ENCODE measurements around the gene CELF2.

GRCh38 chr10:11300026-11300425 lies 282.4 kb downstream of the CELF2 start:
- TF ChIP-seq POLR2A (IDR thresholded peaks at IDR 0.05) (no peak), POLR2AphosphoS5 (IDR thresholded peaks at IDR 0.05) (no peak)
- TF ChIP-seq, protein P1, sequence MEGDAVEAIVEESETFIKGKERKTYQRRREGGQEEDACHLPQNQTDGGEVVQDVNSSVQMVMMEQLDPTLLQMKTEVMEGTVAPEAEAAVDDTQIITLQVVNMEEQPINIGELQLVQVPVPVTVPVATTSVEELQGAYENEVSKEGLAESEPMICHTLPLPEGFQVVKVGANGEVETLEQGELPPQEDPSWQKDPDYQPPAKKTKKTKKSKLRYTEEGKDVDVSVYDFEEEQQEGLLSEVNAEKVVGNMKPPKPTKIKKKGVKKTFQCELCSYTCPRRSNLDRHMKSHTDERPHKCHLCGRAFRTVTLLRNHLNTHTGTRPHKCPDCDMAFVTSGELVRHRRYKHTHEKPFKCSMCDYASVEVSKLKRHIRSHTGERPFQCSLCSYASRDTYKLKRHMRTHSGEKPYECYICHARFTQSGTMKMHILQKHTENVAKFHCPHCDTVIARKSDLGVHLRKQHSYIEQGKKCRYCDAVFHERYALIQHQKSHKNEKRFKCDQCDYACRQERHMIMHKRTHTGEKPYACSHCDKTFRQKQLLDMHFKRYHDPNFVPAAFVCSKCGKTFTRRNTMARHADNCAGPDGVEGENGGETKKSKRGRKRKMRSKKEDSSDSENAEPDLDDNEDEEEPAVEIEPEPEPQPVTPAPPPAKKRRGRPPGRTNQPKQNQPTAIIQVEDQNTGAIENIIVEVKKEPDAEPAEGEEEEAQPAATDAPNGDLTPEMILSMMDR (IDR thresholded peaks at IDR 0.05) = no peak
